GM12891 (cell line): ENCODE data around the gene CHIT1.

Experiments used
- POLR2A ChIP-seq: IDR thresholded peaks from 2 replicates; pipeline ENCODE4 v1.6.1; 2011; ENCODE audit warnings: low read depth, low read length, control low read depth
- POLR2AphosphoS5 ChIP-seq: IDR thresholded peaks from 2 replicates; pipeline ENCODE4 v1.6.1; 2011; ENCODE audit warnings: low read depth, low read length, control low read depth
- TAF1 ChIP-seq: IDR thresholded peaks from 2 replicates; pipeline ENCODE4 v1.6.1; 2011; ENCODE audit warnings: low read depth, low read length, control low read depth

GRCh38 chr1:203238535-203238934 lies 9.1 kb upstream of the CHIT1 start:
- TF ChIP-seq POLR2A (no peak), TAF1 (no peak), POLR2AphosphoS5 (no peak)
